OCI-LY3 (cell line): Measurements from ENCODE around the gene ETV6.

Experiments
- CTCF ChIP-seq: fragments of 200-600, 300-600 bp; sonication (generic); IDR thresholded peaks from 2 replicates; pipeline ENCODE4 v1.5.1; 2014; ENCODE audit warnings: antibody characterized with exemption, low read length, low read depth
- EZH2phosphoT487 ChIP-seq: fragments of 200-600 bp; shearing (Covaris generic); IDR thresholded peaks from 2 replicates; pipeline ENCODE4 v1.6.1; 2018; ENCODE audit warnings: antibody characterized with exemption, mixed run types, low read depth

DNA sequence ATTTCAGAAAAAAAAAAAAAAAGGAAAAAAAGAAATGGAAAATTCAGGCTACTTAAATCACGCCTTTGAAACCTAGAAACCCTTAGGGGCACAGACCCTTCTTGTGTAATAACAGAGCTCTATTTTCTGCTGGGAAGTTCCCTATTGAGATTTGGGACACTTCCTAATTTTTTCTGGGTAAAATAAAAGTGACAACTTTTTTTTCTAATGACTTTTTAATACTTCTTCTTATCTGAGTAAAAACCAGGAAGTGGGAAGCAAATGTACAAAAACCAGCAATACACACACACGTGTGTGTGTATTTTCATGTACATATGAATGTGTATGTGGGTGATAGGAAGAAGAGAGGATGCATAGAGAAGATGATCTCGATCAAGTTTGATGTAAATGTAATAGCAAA lies 35.8 kb downstream of the ETV6 start:
- no peak for TF ChIP-seq CTCF
- no peak for TF ChIP-seq EZH2phosphoT487
